ENCODE measurements around the gene PPP2R5B. TPM values are rescaled to one million over a fixed set of nuclear protein-coding genes. Genes with fewer than 3 reads are reported as not detected.

PPP2R5B gene
- total and polyA plus RNA-seq, 2 donors (not counting 1 experiment from before 2014, with no cell fraction given), result 12.1 to 12.4 TPM

- no peak overlapping the region for H3K4me3 ChIP-seq (replicated peaks in 1 of 4; ENCODE audit: control extremely low read depth in 1 of 4, insufficient read depth in 1 of 4, low read depth in 3 of 4, low read length in 4 of 4)
- H3K79me2 ChIP-seq (ENCODE audit: control insufficient read depth, insufficient read depth, low read length), result no peaks in the 10 kb centered on the region
- H3K9ac ChIP-seq (ENCODE audit: insufficient read depth, low read length), result no peak overlapping the region
- H3K4me2 ChIP-seq (ENCODE audit: extremely low read depth, insufficient read depth, low read length), result no peak overlapping the region
- H3K4me1 ChIP-seq (ENCODE audit: control insufficient read depth, extremely low read depth, insufficient read depth, low read length), result peaks cover 7% of the 10 kb centered on the region
- no peaks in the 10 kb centered on the region for H3K9me3 ChIP-seq (ENCODE audit: control insufficient read depth, insufficient read depth, low read depth, low read length)
- no peaks in the 10 kb centered on the region for H4K20me1 ChIP-seq (ENCODE audit: control insufficient read depth, extremely low read depth, insufficient read depth, low read length)
- no peak for TF ChIP-seq EZH2 (IDR thresholded peaks at IDR 0.05; ENCODE audit: low read length, missing control alignments)
- TF ChIP-seq, protein P1, sequence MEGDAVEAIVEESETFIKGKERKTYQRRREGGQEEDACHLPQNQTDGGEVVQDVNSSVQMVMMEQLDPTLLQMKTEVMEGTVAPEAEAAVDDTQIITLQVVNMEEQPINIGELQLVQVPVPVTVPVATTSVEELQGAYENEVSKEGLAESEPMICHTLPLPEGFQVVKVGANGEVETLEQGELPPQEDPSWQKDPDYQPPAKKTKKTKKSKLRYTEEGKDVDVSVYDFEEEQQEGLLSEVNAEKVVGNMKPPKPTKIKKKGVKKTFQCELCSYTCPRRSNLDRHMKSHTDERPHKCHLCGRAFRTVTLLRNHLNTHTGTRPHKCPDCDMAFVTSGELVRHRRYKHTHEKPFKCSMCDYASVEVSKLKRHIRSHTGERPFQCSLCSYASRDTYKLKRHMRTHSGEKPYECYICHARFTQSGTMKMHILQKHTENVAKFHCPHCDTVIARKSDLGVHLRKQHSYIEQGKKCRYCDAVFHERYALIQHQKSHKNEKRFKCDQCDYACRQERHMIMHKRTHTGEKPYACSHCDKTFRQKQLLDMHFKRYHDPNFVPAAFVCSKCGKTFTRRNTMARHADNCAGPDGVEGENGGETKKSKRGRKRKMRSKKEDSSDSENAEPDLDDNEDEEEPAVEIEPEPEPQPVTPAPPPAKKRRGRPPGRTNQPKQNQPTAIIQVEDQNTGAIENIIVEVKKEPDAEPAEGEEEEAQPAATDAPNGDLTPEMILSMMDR (conservative IDR thresholded peaks at IDR 0.05 in 1 of 2, IDR thresholded peaks at IDR 0.05 in 1 of 2; ENCODE audit: low read depth in 1 of 2, low read length in 2 of 2), result no peak
- no peaks in the 10 kb centered on the region for H3K36me3 ChIP-seq (ENCODE audit: control insufficient read depth, insufficient read depth, low read length)
- no peaks in the 10 kb centered on the region for H3K27me3 ChIP-seq (ENCODE audit: control insufficient read depth, insufficient read depth, low read length)
- H3K27ac ChIP-seq (ENCODE audit: insufficient read depth, low read length), result no peak overlapping the region
- no peak overlapping the region for H2AFZ ChIP-seq (ENCODE audit: low read length)
- no peak for DNase-seq (ENCODE audit: low read depth in 2 of 2)
These were observed 40.9 kb upstream of the PPP2R5B start for GRCh38 chr11:64883575-64883974.

DNA sequence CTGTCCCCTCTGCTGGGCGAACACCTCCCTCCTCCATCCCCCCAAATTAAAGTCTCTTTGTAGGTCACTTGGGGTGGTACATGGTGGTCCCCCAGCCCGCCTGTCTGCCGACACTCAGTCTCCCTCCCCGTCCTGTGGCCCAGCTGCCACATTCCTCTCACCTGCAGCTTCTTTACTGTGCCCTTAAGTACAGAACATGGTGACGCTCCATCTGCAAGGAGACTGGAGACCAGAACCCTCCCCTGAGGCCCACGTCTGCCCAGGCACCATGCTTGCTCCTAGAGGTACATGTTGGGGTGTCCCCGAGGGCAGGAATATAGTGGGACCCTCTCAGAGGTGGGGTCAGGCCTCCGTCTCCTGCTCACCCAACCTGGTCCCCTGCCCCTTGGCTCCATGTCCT, 40.5 kb upstream of the PPP2R5B start:
- H3K27me3 ChIP-seq (ENCODE audit: control insufficient read depth, insufficient read depth, low read length), result no peaks in the 10 kb centered on the region
- no peaks in the 10 kb centered on the region for H3K36me3 ChIP-seq (ENCODE audit: control insufficient read depth, insufficient read depth, low read length)
- TF ChIP-seq EZH2 (IDR thresholded peaks at IDR 0.05; ENCODE audit: low read length, missing control alignments), result no peak
- TF ChIP-seq, protein P1 (conservative IDR thresholded peaks at IDR 0.05 in 1 of 2, IDR thresholded peaks at IDR 0.05 in 1 of 2; ENCODE audit: low read depth in 1 of 2, low read length in 2 of 2), result no peak
- H3K9me3 ChIP-seq (ENCODE audit: control insufficient read depth, insufficient read depth, low read depth, low read length), result no peaks in the 10 kb centered on the region
- no peak for DNase-seq (ENCODE audit: low read depth in 2 of 2)
- no peak overlapping the region for H3K9ac ChIP-seq (ENCODE audit: insufficient read depth, low read length)
- H3K4me3 ChIP-seq (replicated peaks in 1 of 4; ENCODE audit: control extremely low read depth in 1 of 4, insufficient read depth in 1 of 4, low read depth in 3 of 4, low read length in 4 of 4), result no peak overlapping the region
- no peak overlapping the region for H3K4me2 ChIP-seq (ENCODE audit: extremely low read depth, insufficient read depth, low read length)
- H3K27ac ChIP-seq (ENCODE audit: insufficient read depth, low read length), result no peak overlapping the region
- peaks cover 7% of the 10 kb centered on the region for H3K4me1 ChIP-seq (ENCODE audit: control insufficient read depth, extremely low read depth, insufficient read depth, low read length)
- no peaks in the 10 kb centered on the region for H3K79me2 ChIP-seq (ENCODE audit: control insufficient read depth, insufficient read depth, low read length)
- H2AFZ ChIP-seq (ENCODE audit: low read length), result no peak overlapping the region
- H4K20me1 ChIP-seq (ENCODE audit: control insufficient read depth, extremely low read depth, insufficient read depth, low read length), result no peaks in the 10 kb centered on the region

- H3K4me2 ChIP-seq (ENCODE audit: extremely low read depth, insufficient read depth, low read length), result no peak overlapping the region
- H3K9ac ChIP-seq (ENCODE audit: insufficient read depth, low read length), result no peak overlapping the region
- H3K4me3 ChIP-seq (replicated peaks in 1 of 4; ENCODE audit: control extremely low read depth in 1 of 4, insufficient read depth in 1 of 4, low read depth in 3 of 4, low read length in 4 of 4), result no peak overlapping the region
- H3K27me3 ChIP-seq (ENCODE audit: control insufficient read depth, insufficient read depth, low read length), result no peaks in the 10 kb centered on the region
- no peaks in the 10 kb centered on the region for H4K20me1 ChIP-seq (ENCODE audit: control insufficient read depth, extremely low read depth, insufficient read depth, low read length)
- H3K9me3 ChIP-seq (ENCODE audit: control insufficient read depth, insufficient read depth, low read depth, low read length), result no peaks in the 10 kb centered on the region
- peak; percentile 78 to 89 for DNase-seq (ENCODE audit: low read depth in 2 of 2)
- no peak overlapping the region for H2AFZ ChIP-seq (ENCODE audit: low read length)
- TF ChIP-seq, protein P1 (conservative IDR thresholded peaks at IDR 0.05 in 1 of 2, IDR thresholded peaks at IDR 0.05 in 1 of 2; ENCODE audit: low read depth in 1 of 2, low read length in 2 of 2), result no peak
- TF ChIP-seq EZH2 (IDR thresholded peaks at IDR 0.05; ENCODE audit: low read length, missing control alignments), result no peak
- no peak overlapping the region for H3K27ac ChIP-seq (ENCODE audit: insufficient read depth, low read length)
- peaks cover 3% of the 10 kb centered on the region for H3K4me1 ChIP-seq (ENCODE audit: control insufficient read depth, extremely low read depth, insufficient read depth, low read length)
- H3K36me3 ChIP-seq (ENCODE audit: control insufficient read depth, insufficient read depth, low read length), result no peaks in the 10 kb centered on the region
- no peaks in the 10 kb centered on the region for H3K79me2 ChIP-seq (ENCODE audit: control insufficient read depth, insufficient read depth, low read length)
These were observed 38.9 kb upstream of the PPP2R5B start for GRCh38 chr11:64885367-64886286.

Data from fibroblast of lung (primary cell).